OCI-LY3 (cell line): Measurements from ENCODE around the gene ESPNL.

Experiments used
- EZH2phosphoT487 ChIP-seq: fragments of 200-600 bp; shearing (Covaris generic); IDR thresholded peaks from 2 replicates; pipeline ENCODE4 v1.6.1; 2018; ENCODE audit warnings: antibody characterized with exemption, mixed run types, low read depth
- TF ChIP-seq, protein P1 (sequence below): fragments of 200-600, 300-600 bp; sonication (generic); IDR thresholded peaks from 2 replicates; pipeline ENCODE4 v1.5.1; 2014; ENCODE audit warnings: antibody characterized with exemption, low read length, low read depth

DNA sequence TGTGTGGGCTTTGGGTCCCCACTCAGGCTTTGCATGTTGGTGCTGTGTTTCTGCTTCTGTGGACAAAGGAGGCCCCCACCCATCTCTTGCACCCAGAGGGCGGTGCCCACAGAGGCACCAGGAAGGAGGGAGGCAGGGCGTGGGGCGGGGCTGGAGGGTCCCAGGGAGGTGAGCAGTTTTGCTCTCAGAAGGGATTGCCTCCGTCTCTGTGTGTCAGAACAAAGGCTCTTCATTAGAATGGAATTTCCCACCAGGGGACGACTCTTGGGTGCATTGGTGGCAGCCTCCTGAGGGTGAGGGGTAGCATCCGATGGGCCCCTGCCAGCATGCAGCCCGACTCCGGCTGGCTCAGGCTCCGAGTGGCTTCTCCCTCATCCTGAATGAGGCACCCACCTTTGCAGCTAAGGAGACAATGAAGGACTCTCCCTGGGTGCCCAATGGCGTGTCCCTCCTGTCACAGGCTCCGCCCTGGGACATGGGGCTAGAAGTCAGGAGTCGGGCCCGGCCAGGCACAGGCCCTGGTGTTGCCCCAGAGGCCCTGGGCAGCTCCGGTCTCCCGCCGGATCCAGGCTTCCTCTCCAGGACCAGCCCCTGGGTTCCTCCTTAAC is 51.6 kb downstream of the ESPNL start:
- TF ChIP-seq, protein P1, sequence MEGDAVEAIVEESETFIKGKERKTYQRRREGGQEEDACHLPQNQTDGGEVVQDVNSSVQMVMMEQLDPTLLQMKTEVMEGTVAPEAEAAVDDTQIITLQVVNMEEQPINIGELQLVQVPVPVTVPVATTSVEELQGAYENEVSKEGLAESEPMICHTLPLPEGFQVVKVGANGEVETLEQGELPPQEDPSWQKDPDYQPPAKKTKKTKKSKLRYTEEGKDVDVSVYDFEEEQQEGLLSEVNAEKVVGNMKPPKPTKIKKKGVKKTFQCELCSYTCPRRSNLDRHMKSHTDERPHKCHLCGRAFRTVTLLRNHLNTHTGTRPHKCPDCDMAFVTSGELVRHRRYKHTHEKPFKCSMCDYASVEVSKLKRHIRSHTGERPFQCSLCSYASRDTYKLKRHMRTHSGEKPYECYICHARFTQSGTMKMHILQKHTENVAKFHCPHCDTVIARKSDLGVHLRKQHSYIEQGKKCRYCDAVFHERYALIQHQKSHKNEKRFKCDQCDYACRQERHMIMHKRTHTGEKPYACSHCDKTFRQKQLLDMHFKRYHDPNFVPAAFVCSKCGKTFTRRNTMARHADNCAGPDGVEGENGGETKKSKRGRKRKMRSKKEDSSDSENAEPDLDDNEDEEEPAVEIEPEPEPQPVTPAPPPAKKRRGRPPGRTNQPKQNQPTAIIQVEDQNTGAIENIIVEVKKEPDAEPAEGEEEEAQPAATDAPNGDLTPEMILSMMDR, result no peak
- no peak for TF ChIP-seq EZH2phosphoT487
